SU-DHL-6 (cell line): ENCODE results near the gene DLG2.

Source experiments
- H2AFZ ChIP-seq: fragments of 200-600 bp; sonication (generic); 2 replicates; pipeline ENCODE4 v1.6.1; 2014; ENCODE audit warnings: low read depth, mild to moderate bottlenecking, moderate library complexity, mixed read lengths, antibody characterized with exemption, low read length; ENCODE audit not compliant: severe bottlenecking
- H3F3A ChIP-seq: fragments of 200-600 bp; shearing (Covaris generic); 2 replicates; pipeline ENCODE4 v1.6.0; 2016; ENCODE audit warnings: antibody characterized with exemption, mild to moderate bottlenecking; ENCODE audit not compliant: insufficient read depth
- H3K27ac ChIP-seq: fragments of 200-600 bp; sonication (generic); 2 replicates; pipeline ENCODE4 v1.5.1; 2016; ENCODE audit warnings: low read depth, mild to moderate bottlenecking, low read length, moderate library complexity, mixed read lengths
- H3K27me3 ChIP-seq: fragments of 200-600 bp; sonication (generic), shearing (Covaris generic); 2 replicates; pipeline ENCODE4 v1.6.0; 2014; ENCODE audit warnings: mild to moderate bottlenecking, low read length
- H3K36me3 ChIP-seq: fragments of 200-600 bp; sonication (generic); 2 replicates; pipeline ENCODE4 v1.6.1; 2014; ENCODE audit warnings: mild to moderate bottlenecking, low read length, mixed read lengths
- H3K4me2 ChIP-seq: fragments of 300-600, 200-600 bp; shearing (Covaris generic), sonication (generic); 2 replicates; pipeline ENCODE4 v1.6.0; 2014; ENCODE audit warnings: low read length, low read depth, mild to moderate bottlenecking; ENCODE audit not compliant: poor library complexity, severe bottlenecking
- H3K4me3 ChIP-seq: fragments of 200-600 bp; sonication (generic); 2 replicates; pipeline ENCODE4 v1.5.1; 2014; ENCODE audit warnings: antibody characterized with exemption, low read length, mild to moderate bottlenecking, mixed read lengths; ENCODE audit not compliant: insufficient read depth, poor library complexity, severe bottlenecking
- H3K79me2 ChIP-seq: fragments of 200-600 bp; sonication (generic); 2 replicates; pipeline ENCODE4 v1.6.1; 2014; ENCODE audit warnings: mild to moderate bottlenecking, low read length, moderate library complexity; ENCODE audit not compliant: insufficient read depth
- H3K9ac ChIP-seq: fragments of 200-600 bp; sonication (generic); 2 replicates; pipeline ENCODE4 v1.7.0; 2014; ENCODE audit warnings: mild to moderate bottlenecking, low read length
- H3K9me2 ChIP-seq: fragments of 200-600 bp; sonication (generic); replicated peaks from 2 replicates; pipeline ENCODE4 v1.6.1; 2014; ENCODE audit warnings: low read length; ENCODE audit not compliant: insufficient read depth
- H3K9me3 ChIP-seq: fragments of 200-600 bp; sonication (generic); 2 replicates; pipeline ENCODE4 v1.6.1; 2014; ENCODE audit warnings: low read length, mixed read lengths; ENCODE audit not compliant: insufficient read depth
- H4K20me1 ChIP-seq: fragments of 200-600 bp; sonication (generic); 2 replicates; pipeline ENCODE4 v1.6.1; 2014; ENCODE audit warnings: low read depth, mild to moderate bottlenecking, antibody characterized with exemption, low read length, moderate library complexity, mixed read lengths
- CTCF ChIP-seq: fragments of 200-600 bp; sonication (generic); IDR thresholded peaks from one replicate; pipeline ENCODE4 v1.5.1; 2017; ENCODE audit warnings: antibody characterized with exemption, mild to moderate bottlenecking, low read length, moderate library complexity; ENCODE audit not compliant: insufficient read depth, poor library complexity, severe bottlenecking
- EZH2phosphoT487 ChIP-seq: fragments of 200-600 bp; sonication (generic), shearing (Covaris generic); conservative IDR thresholded peaks from 2 replicates; pipeline ENCODE4 v1.6.1; 2018; ENCODE audit warnings: mild to moderate bottlenecking, antibody characterized with exemption, low read length, moderate library complexity, mixed read lengths

Gene DLG2

GRCh38 chr11:83629775-83630174, 1997.4 kb downstream of the DLG2 start:
- no peak overlapping the region for H3K27ac ChIP-seq
- H3K27me3 ChIP-seq = no peaks in the 10 kb centered on the region
- no peaks in the 10 kb centered on the region for H3K79me2 ChIP-seq
- H3K4me2 ChIP-seq = no peak overlapping the region
- TF ChIP-seq EZH2phosphoT487 = no peak
- TF ChIP-seq CTCF = no peak
- no peaks in the 10 kb centered on the region for H3K9me2 ChIP-seq
- no peaks in the 10 kb centered on the region for H3F3A ChIP-seq
- no peak overlapping the region for H3K9ac ChIP-seq
- H3K4me3 ChIP-seq = no peak overlapping the region
- no peaks in the 10 kb centered on the region for H3K36me3 ChIP-seq
- H2AFZ ChIP-seq = no peak overlapping the region
- H3K9me3 ChIP-seq = no peaks in the 10 kb centered on the region
- no peaks in the 10 kb centered on the region for H4K20me1 ChIP-seq

- no peaks in the 10 kb centered on the region for H3K27me3 ChIP-seq
- no peaks in the 10 kb centered on the region for H3K79me2 ChIP-seq
- H3K4me2 ChIP-seq = no peak overlapping the region
- TF ChIP-seq EZH2phosphoT487 (no peak), CTCF (no peak)
- no peaks in the 10 kb centered on the region for H4K20me1 ChIP-seq
- H3F3A ChIP-seq = no peaks in the 10 kb centered on the region
- no peaks in the 10 kb centered on the region for H3K9me3 ChIP-seq
- H3K36me3 ChIP-seq = no peaks in the 10 kb centered on the region
- no peaks in the 10 kb centered on the region for H3K9me2 ChIP-seq
- H3K9ac ChIP-seq = no peak overlapping the region
- H2AFZ ChIP-seq = no peak overlapping the region
- no peak overlapping the region for H3K4me3 ChIP-seq
- H3K27ac ChIP-seq = no peak overlapping the region
Measured at GRCh38 chr11:83628622-83629355, 1998.4 kb downstream of the DLG2 start.

GRCh38 chr11:83625336-83625735, 2001.8 kb downstream of the DLG2 start:
- H3K9ac ChIP-seq = no peak overlapping the region
- no peak overlapping the region for H2AFZ ChIP-seq
- no peaks in the 10 kb centered on the region for H4K20me1 ChIP-seq
- no peak for TF ChIP-seq CTCF
- no peak for TF ChIP-seq EZH2phosphoT487
- no peak overlapping the region for H3K27ac ChIP-seq
- H3K9me2 ChIP-seq = no peaks in the 10 kb centered on the region
- no peak overlapping the region for H3K4me3 ChIP-seq
- no peaks in the 10 kb centered on the region for H3K9me3 ChIP-seq
- H3K79me2 ChIP-seq = no peaks in the 10 kb centered on the region
- H3K36me3 ChIP-seq = no peaks in the 10 kb centered on the region
- H3K4me2 ChIP-seq = no peak overlapping the region
- no peaks in the 10 kb centered on the region for H3K27me3 ChIP-seq
- no peaks in the 10 kb centered on the region for H3F3A ChIP-seq
